ENCODE results near the gene TMEM117. TPM values are rescaled to one million over a fixed set of nuclear protein-coding genes. Genes with fewer than 3 reads are reported as not detected.

The TMEM117 gene
- total RNA-seq, 1 donor from 2014 or later: 13.1 TPM

- Histone ChIP-seq H3K27me3 (ENCODE audit: insufficient read depth, low read length) (no peaks in the 10 kb centered on the region), H3K4me1 (ENCODE audit: insufficient read depth, low read length) (no peaks in the 10 kb centered on the region), H3K9me3 (ENCODE audit: insufficient read depth, low read depth, low read length) (no peaks in the 10 kb centered on the region), H3K4me2 (ENCODE audit: low read length) (no peak overlapping the region), H3K27ac (ENCODE audit: low read depth, low read length) (no peak overlapping the region), H2AFZ (ENCODE audit: low read depth, low read length) (no peak overlapping the region), H3K79me2 (ENCODE audit: insufficient read depth, low read length) (no peaks in the 10 kb centered on the region), H3K9ac (ENCODE audit: low read length) (no peak overlapping the region), H3K4me3 (ENCODE audit: insufficient read depth, low read depth, low read length) (no peak overlapping the region), H4K20me1 (ENCODE audit: insufficient read depth, low read length) (no peaks in the 10 kb centered on the region), H3K36me3 (ENCODE audit: insufficient read depth, low read length) (no peaks in the 10 kb centered on the region)
- no peak overlapping the region for H3K4me3 Mint-ChIP-seq (ENCODE audit: unreplicated experiment)
- no peaks in the 10 kb centered on the region for H3K27me3 Mint-ChIP-seq (ENCODE audit: low read depth, unreplicated experiment)
- no peak overlapping the region for H3K27ac Mint-ChIP-seq (ENCODE audit: unreplicated experiment)
- DNase-seq (ENCODE audit: low read depth): no peak
- peaks cover 11% of the 10 kb centered on the region for H3K36me3 Mint-ChIP-seq (ENCODE audit: low read depth, unreplicated experiment)
- H3K9me3 Mint-ChIP-seq (ENCODE audit: unreplicated experiment): peaks cover 5% of the 10 kb centered on the region
- FAIRE-seq: no peak
- peaks cover 12% of the 10 kb centered on the region for H3K4me1 Mint-ChIP-seq (ENCODE audit: low read depth, unreplicated experiment)
- TF ChIP-seq EZH2 (IDR thresholded peaks at IDR 0.05; ENCODE audit: insufficient read depth, low read length) (no peak), CTCF (IDR thresholded peaks at IDR 0.05; ENCODE audit: insufficient read depth, low read depth, low read length) (no peak)
These were observed 12.3 kb downstream of the TMEM117 start for GRCh38 chr12:43848226-43848507.

- H3K27ac ChIP-seq (ENCODE audit: low read depth, low read length): no peak overlapping the region
These were observed 12.9 kb downstream of the TMEM117 start for GRCh38 chr12:43848786-43849185.

More at GRCh38 chr12:43848786-43849185, 12.9 kb downstream of the TMEM117 start:
- Histone ChIP-seq H3K36me3 (ENCODE audit: insufficient read depth, low read length) (no peaks in the 10 kb centered on the region), H3K27me3 (ENCODE audit: insufficient read depth, low read length) (no peaks in the 10 kb centered on the region), H3K4me3 (ENCODE audit: insufficient read depth, low read depth, low read length) (no peak overlapping the region), H4K20me1 (ENCODE audit: insufficient read depth, low read length) (no peaks in the 10 kb centered on the region), H3K4me1 (ENCODE audit: insufficient read depth, low read length) (no peaks in the 10 kb centered on the region), H3K79me2 (ENCODE audit: insufficient read depth, low read length) (no peaks in the 10 kb centered on the region), H3K9me3 (ENCODE audit: insufficient read depth, low read depth, low read length) (no peaks in the 10 kb centered on the region), H3K9ac (ENCODE audit: low read length) (no peak overlapping the region), H2AFZ (ENCODE audit: low read depth, low read length) (no peak overlapping the region), H3K4me2 (ENCODE audit: low read length) (no peak overlapping the region)
- no peak overlapping the region for H3K27ac Mint-ChIP-seq (ENCODE audit: unreplicated experiment)
- H3K27me3 Mint-ChIP-seq (ENCODE audit: low read depth, unreplicated experiment): no peaks in the 10 kb centered on the region
- TF ChIP-seq EZH2 (IDR thresholded peaks at IDR 0.05; ENCODE audit: insufficient read depth, low read length): no peak
- TF ChIP-seq CTCF (IDR thresholded peaks at IDR 0.05; ENCODE audit: insufficient read depth, low read depth, low read length): no peak
- H3K4me3 Mint-ChIP-seq (ENCODE audit: unreplicated experiment): no peak overlapping the region
- peaks cover 12% of the 10 kb centered on the region for H3K4me1 Mint-ChIP-seq (ENCODE audit: low read depth, unreplicated experiment)
- FAIRE-seq (no peak), DNase-seq (ENCODE audit: low read depth) (no peak)
- peaks cover 5% of the 10 kb centered on the region for H3K9me3 Mint-ChIP-seq (ENCODE audit: unreplicated experiment)
- peaks cover 11% of the 10 kb centered on the region for H3K36me3 Mint-ChIP-seq (ENCODE audit: low read depth, unreplicated experiment)
